ENCODE measurements around the gene ITGB7.

- TF ChIP-seq BCLAF1 (IDR thresholded peaks at IDR 0.05; ENCODE audit: borderline replicate concordance in 1 of 2, control insufficient read depth in 1 of 2, low read depth in 2 of 2, low read length in 1 of 2) = no peak
- TF ChIP-seq, protein P1, sequence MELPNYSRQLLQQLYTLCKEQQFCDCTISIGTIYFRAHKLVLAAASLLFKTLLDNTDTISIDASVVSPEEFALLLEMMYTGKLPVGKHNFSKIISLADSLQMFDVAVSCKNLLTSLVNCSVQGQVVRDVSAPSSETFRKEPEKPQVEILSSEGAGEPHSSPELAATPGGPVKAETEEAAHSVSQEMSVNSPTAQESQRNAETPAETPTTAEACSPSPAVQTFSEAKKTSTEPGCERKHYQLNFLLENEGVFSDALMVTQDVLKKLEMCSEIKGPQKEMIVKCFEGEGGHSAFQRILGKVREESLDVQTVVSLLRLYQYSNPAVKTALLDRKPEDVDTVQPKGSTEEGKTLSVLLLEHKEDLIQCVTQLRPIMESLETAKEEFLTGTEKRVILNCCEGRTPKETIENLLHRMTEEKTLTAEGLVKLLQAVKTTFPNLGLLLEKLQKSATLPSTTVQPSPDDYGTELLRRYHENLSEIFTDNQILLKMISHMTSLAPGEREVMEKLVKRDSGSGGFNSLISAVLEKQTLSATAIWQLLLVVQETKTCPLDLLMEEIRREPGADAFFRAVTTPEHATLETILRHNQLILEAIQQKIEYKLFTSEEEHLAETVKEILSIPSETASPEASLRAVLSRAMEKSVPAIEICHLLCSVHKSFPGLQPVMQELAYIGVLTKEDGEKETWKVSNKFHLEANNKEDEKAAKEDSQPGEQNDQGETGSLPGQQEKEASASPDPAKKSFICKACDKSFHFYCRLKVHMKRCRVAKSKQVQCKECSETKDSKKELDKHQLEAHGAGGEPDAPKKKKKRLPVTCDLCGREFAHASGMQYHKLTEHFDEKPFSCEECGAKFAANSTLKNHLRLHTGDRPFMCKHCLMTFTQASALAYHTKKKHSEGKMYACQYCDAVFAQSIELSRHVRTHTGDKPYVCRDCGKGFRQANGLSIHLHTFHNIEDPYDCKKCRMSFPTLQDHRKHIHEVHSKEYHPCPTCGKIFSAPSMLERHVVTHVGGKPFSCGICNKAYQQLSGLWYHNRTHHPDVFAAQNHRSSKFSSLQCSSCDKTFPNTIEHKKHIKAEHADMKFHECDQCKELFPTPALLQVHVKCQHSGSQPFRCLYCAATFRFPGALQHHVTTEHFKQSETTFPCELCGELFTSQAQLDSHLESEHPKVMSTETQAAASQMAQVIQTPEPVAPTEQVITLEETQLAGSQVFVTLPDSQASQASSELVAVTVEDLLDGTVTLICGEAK (IDR thresholded peaks at IDR 0.05) = no peak
- TF ChIP-seq, protein P1 (CRISPR knock-in tag; IDR thresholded peaks at IDR 0.05) = no peak
Observed at GRCh38 chr12:53170215-53170614, 36.8 kb downstream of the ITGB7 start.
